Endothelial cell (in vitro differentiated cells): ENCODE results near the gene NOVA2. TPM values are rescaled to one million over a fixed set of nuclear protein-coding genes. Genes with fewer than 3 reads are reported as not detected.
A peak's percentile ranks its signal among the peaks of the same experiment; 100 is the strongest.

ENCODE experiments used
- DNase-seq: peaks from one replicate; pipeline ENCODE4 v3.0.0; 2021; ENCODE audit warnings: low spot score
- H3K27ac Mint-ChIP-seq: one replicate; pipeline ENCODE4 v1.8.0; 2021; ENCODE audit warnings: mixed read lengths, inconsistent platforms; ENCODE audit not compliant: unreplicated experiment
- H3K27me3 Mint-ChIP-seq: one replicate; pipeline ENCODE4 v1.8.0; 2021; ENCODE audit warnings: mild to moderate bottlenecking, moderate library complexity, mixed read lengths, inconsistent platforms; ENCODE audit not compliant: unreplicated experiment
- H3K36me3 Mint-ChIP-seq: one replicate; pipeline ENCODE4 v1.8.0; 2021; ENCODE audit warnings: mild to moderate bottlenecking, low read depth, mixed read lengths, inconsistent platforms; ENCODE audit not compliant: unreplicated experiment
- H3K4me1 Mint-ChIP-seq: one replicate; pipeline ENCODE4 v1.8.0; 2021; ENCODE audit warnings: mild to moderate bottlenecking, mixed read lengths, inconsistent platforms; ENCODE audit not compliant: unreplicated experiment
- H3K4me3 Mint-ChIP-seq: one replicate; pipeline ENCODE4 v1.8.0; 2021; ENCODE audit warnings: mild to moderate bottlenecking, mixed read lengths, inconsistent platforms; ENCODE audit not compliant: unreplicated experiment
- H3K9me3 Mint-ChIP-seq: one replicate; pipeline ENCODE4 v1.8.0; 2021; ENCODE audit warnings: mixed read lengths, inconsistent platforms; ENCODE audit not compliant: unreplicated experiment
- CTCF ChIP-seq: fragments of 200-600 bp; sonication (generic); IDR thresholded peaks from one replicate; pipeline ENCODE4 v1.5.0; 2021; ENCODE audit warnings: antibody characterized with exemption; ENCODE audit not compliant: unreplicated experiment
- total RNA-seq: library from RNA; stranded (reverse); fragmentation: NEBNext Ultra II Directional; extraction: Animal tissue kit (Norgen Biotek cat#: 25700); gene quantifications from one replicate; pipeline ENCODE4 v1.2.1, GENCODE V29; 2021; ENCODE audit not compliant: unreplicated experiment

The NOVA2 gene
- total RNA-seq, 1 donor from 2014 or later = 86.0 TPM

- peak overlapping the region; percentile 13 for H3K27ac Mint-ChIP-seq
- peaks cover 15% of the 10 kb centered on the region for H3K4me1 Mint-ChIP-seq
- H3K36me3 Mint-ChIP-seq = no peaks in the 10 kb centered on the region
- no peak overlapping the region for H3K4me3 Mint-ChIP-seq
- TF ChIP-seq CTCF = no peak
- no peaks in the 10 kb centered on the region for H3K9me3 Mint-ChIP-seq
- peaks cover 9% of the 10 kb centered on the region for H3K27me3 Mint-ChIP-seq
- no peak for DNase-seq
These were observed 67.4 kb downstream of the NOVA2 start for GRCh38 chr19:45906221-45906620.

GRCh38 chr19:45905011-45905410, 68.7 kb downstream of the NOVA2 start:
- Mint-ChIP-seq H3K4me3 (no peak overlapping the region), H3K36me3 (peaks cover 9% of the 10 kb centered on the region), H3K27ac (no peak overlapping the region), H3K4me1 (peaks cover 21% of the 10 kb centered on the region), H3K27me3 (peaks cover 11% of the 10 kb centered on the region), H3K9me3 (no peaks in the 10 kb centered on the region)
- no peak for TF ChIP-seq CTCF
- no peak for DNase-seq

GRCh38 chr19:45902651-45903625, 70.7 kb downstream of the NOVA2 start:
- peaks cover 11% of the 10 kb centered on the region for H3K27me3 Mint-ChIP-seq
- H3K9me3 Mint-ChIP-seq = no peaks in the 10 kb centered on the region
- TF ChIP-seq CTCF = no peak
- H3K4me3 Mint-ChIP-seq = peak overlapping the region; percentile 65
- H3K36me3 Mint-ChIP-seq = peaks cover 21% of the 10 kb centered on the region
- peaks cover 21% of the 10 kb centered on the region for H3K4me1 Mint-ChIP-seq
- H3K27ac Mint-ChIP-seq = no peak overlapping the region
- DNase-seq = peak; percentile 100

GRCh38 chr19:45901912-45902650, 71.6 kb downstream of the NOVA2 start, which contains the start of gene MYPOP:
MYPOP (minus strand) TSS chr19:45902613; CDS start chr19:45901773, 840 bp downstream.
- peaks cover 18% of the 10 kb centered on the region for H3K4me1 Mint-ChIP-seq
- H3K27me3 Mint-ChIP-seq = peaks cover 11% of the 10 kb centered on the region
- no peak for DNase-seq
- H3K27ac Mint-ChIP-seq = no peak within 1 kb of the TSS
- TF ChIP-seq CTCF = no peak
- H3K36me3 Mint-ChIP-seq = peaks cover 21% of the 10 kb centered on the region
- no peaks in the 10 kb centered on the region for H3K9me3 Mint-ChIP-seq
- H3K4me3 Mint-ChIP-seq = peak within 1 kb of the TSS; percentile 96
